Naive thymus-derived CD8-positive, alpha-beta T cell (primary cell): ENCODE data around the gene FKBP11. TPM values are rescaled to one million over a fixed set of nuclear protein-coding genes. Genes with fewer than 3 reads are reported as not detected.

Experiments used
- ATAC-seq, 2 donors: fragments of 150-1000 bp; cut with Tn5 transposase in 1 of 2; sonication (Bioruptor Pico), chemical (Tn5 transposase) in 1 of 2; 1 replicate in 1 of 2; 2 replicates in 1 of 2; pipeline ENCODE4 v1.10.0; 2021; ENCODE audit warnings: mild to moderate bottlenecking in 2 of 2, moderate library complexity in 2 of 2
- POLR2A ChIA-PET: fragments of 350-600 bp; sonication (Branson Sonifier 250); formaldehyde crosslinking; loops from one replicate; lab custom pipeline; 2021; ENCODE audit warnings: antibody characterized with exemption; lab: Charles Lee
- DNase-seq, 10 donors: peaks; one replicate each; pipeline versions ENCODE4 v3.0.0 to v3.0.0-alpha.2; 2020 to 2022
- H3K27ac Mint-ChIP-seq, 10 donors: one replicate each; pipeline ENCODE4 v1.8.0; 2020 to 2022; ENCODE audit warnings: mild to moderate bottlenecking in 10 of 10, mixed read lengths in 10 of 10, moderate library complexity in 4 of 10, inconsistent platforms in 1 of 10
- H3K27me3 Mint-ChIP-seq, 5 donors: one replicate each; pipeline ENCODE4 v1.8.0; 2021 to 2022; ENCODE audit warnings: mixed read lengths in 5 of 5
- H3K36me3 Mint-ChIP-seq, 3 donors: one replicate each; pipeline ENCODE4 v1.8.0; 2020 to 2022; ENCODE audit warnings: mixed read lengths in 3 of 3, mild to moderate bottlenecking in 2 of 3, inconsistent platforms in 1 of 3
- H3K4me1 Mint-ChIP-seq, 4 donors: one replicate each; pipeline ENCODE4 v1.8.0; 2021 to 2022; ENCODE audit warnings: mixed read lengths in 4 of 4
- H3K4me3 Mint-ChIP-seq, 10 donors: one replicate each; pipeline ENCODE4 v1.8.0; 2020 to 2022; ENCODE audit warnings: mild to moderate bottlenecking in 10 of 10, mixed read lengths in 10 of 10, moderate library complexity in 6 of 10, inconsistent platforms in 1 of 10
- H3K9me3 Mint-ChIP-seq, 9 donors: one replicate each; pipeline ENCODE4 v1.8.0; 2020 to 2022; ENCODE audit warnings: mixed read lengths in 9 of 9, mild to moderate bottlenecking in 3 of 9, inconsistent platforms in 1 of 9, moderate library complexity in 1 of 9
- polyA plus RNA-seq, 3 donors: library from polyadenylated mRNA; unstranded; fragments of 300-500 nt; fragmentation: Illumina TruSeq; gene quantifications; one replicate each; pipeline ENCODE4 v1.2.3, GENCODE V29; 2021
- total RNA-seq, 8 experiments: library from RNA in 2 of 8; stranded (reverse) in 2 of 8; gene quantifications; one replicate each; pipeline ENCODE4 v1.2.3 and lab custom pipeline; 2021 to 2026

Gene FKBP11
- total and polyA plus RNA-seq, 5 experiments from 2014 or later, result 49.2 to 151 (median 127) TPM

DNA sequence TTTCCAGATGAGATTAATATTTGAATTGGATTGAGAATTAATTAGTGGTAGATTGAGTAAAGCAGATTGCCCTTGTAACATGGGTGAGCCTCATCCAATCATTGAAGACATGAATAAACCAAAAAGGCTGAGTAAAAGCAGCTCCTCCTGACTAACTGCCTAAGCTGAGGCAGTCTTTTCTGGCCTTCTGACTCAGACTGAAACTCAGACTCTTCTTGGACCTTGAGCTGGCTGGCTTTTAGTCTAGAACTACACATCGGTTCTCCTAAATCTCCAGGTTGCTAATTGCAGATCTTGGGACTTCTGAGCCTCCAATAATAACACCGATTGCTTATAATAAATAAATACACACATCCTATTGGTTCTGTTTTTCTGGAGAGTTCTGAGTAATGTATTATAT, 24.0 kb downstream of the FKBP11 start:
- DNase-seq, result no peak
- Mint-ChIP-seq H3K4me3 (no peak overlapping the region), H3K4me1 (peaks cover 0 to 4% (median 1%) of the 10 kb centered on the region in 4 donors), H3K36me3 (no peaks in the 10 kb centered on the region), H3K27me3 (peaks cover 0 to 6% (median 1%) of the 10 kb centered on the region in 5 donors), H3K27ac (no peak overlapping the region), H3K9me3 (no peaks in the 10 kb centered on the region)
- POLR2A ChIA-PET, result interaction anchor here (0.7 to 2.1 kb wide), 2 partner anchors 15 to 23 kb away, joined by 4 to 5 read pairs; no protein-coding TSS in a partner anchor
- ATAC-seq, result no peak

GRCh38 chr12:48899651-48900050, 25.6 kb downstream of the FKBP11 start:
- Mint-ChIP-seq H3K27me3 (peaks cover 0 to 6% (median 2%) of the 10 kb centered on the region in 5 donors), H3K27ac (no peak overlapping the region), H3K36me3 (no peaks in the 10 kb centered on the region), H3K4me3 (no peak overlapping the region), H3K4me1 (peaks cover 0 to 3% (median 1%) of the 10 kb centered on the region in 4 donors), H3K9me3 (no peaks in the 10 kb centered on the region)
- POLR2A ChIA-PET, result interaction anchor here (0.7 to 2.1 kb wide), 2 partner anchors 25 to 91 kb away, joined by 3 to 5 read pairs; no protein-coding TSS in a partner anchor
- ATAC-seq, result no peak
- no peak for DNase-seq

DNA sequence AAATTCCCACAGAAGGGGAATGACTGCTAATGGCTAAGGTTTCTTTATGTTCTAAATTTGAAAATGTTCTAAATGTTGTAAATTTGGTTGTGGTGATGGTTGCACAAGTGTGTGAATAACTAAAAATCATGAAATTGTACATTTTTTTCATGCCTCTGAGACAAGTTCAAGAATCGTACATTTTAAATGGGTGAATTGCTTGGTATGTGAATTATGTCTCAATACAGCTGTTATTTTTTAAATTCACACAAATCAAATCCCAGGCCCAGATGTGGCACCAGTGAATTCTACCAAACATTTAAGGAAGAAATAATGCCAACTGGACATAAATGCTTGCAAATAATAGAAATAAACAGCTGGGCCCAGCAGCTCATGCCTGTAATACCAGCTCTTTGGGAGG, 31.0 kb downstream of the FKBP11 start:
- no peak overlapping the region for H3K4me3 Mint-ChIP-seq
- H3K4me1 Mint-ChIP-seq, result peaks cover 0 to 7% (median 3%) of the 10 kb centered on the region in 4 donors
- peaks cover 8 to 27% (median 19%) of the 10 kb centered on the region in 5 donors for H3K27me3 Mint-ChIP-seq
- ATAC-seq (no peak), DNase-seq (no peak)
- no peaks in the 10 kb centered on the region for H3K9me3 Mint-ChIP-seq
- no peak overlapping the region for H3K27ac Mint-ChIP-seq
- POLR2A ChIA-PET, result interaction anchor here (1.2 kb wide), 1 partner anchor 42 kb away, joined by 4 read pairs; the partner anchor contains the start of gene DDX23
- H3K36me3 Mint-ChIP-seq, result no peaks in the 10 kb centered on the region

- Mint-ChIP-seq H3K27me3 (peaks cover 8 to 26% (median 18%) of the 10 kb centered on the region in 5 donors), H3K27ac (peak overlapping the region in 4 of 10 donors; percentile 8 to 84 (median 52)), H3K9me3 (no peaks in the 10 kb centered on the region), H3K4me3 (peak overlapping the region in 4 of 10 donors; percentile 1 to 41 (median 20)), H3K4me1 (peaks cover 0 to 7% (median 3%) of the 10 kb centered on the region in 4 donors), H3K36me3 (no peaks in the 10 kb centered on the region)
- ATAC-seq (peak; percentile 98 to 100), DNase-seq (peak; percentile 52 to 80 (median 69))
- POLR2A ChIA-PET, result interaction anchor here (0.6 to 3.6 kb wide), 5 partner anchors 25 to 48 kb away, joined by 3 to 47 read pairs (median 4); partner anchors contain the start of genes DDX23 and RND1
Measured at GRCh38 chr12:48890657-48891418, 34.5 kb downstream of the FKBP11 start.

DNA sequence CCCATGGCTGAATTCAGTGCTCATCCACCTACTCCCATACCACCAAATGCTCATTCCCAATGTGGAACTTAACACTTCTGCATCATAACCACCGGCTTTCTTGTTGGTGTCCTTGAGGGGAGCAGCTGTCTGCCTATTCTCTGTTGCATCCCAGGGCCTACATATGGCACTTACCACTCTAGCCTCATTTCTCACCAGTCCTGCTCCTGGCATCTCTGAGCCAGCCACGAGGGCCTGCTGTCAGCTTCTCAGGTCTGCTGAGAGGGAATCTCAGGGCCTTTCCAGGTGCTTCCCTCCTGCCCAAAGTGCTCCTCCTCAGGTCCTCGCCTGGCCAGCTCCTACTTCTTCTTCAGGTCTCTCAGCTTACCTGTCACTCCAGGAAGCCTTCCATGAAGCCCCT, 35.6 kb downstream of the FKBP11 start:
- no peaks in the 10 kb centered on the region for H3K9me3 Mint-ChIP-seq
- DNase-seq (no peak), ATAC-seq (no peak)
- no peak overlapping the region for H3K27ac Mint-ChIP-seq
- H3K4me3 Mint-ChIP-seq, result no peak overlapping the region
- H3K4me1 Mint-ChIP-seq, result peaks cover 0 to 7% (median 3%) of the 10 kb centered on the region in 4 donors
- H3K27me3 Mint-ChIP-seq, result peaks cover 8 to 25% (median 18%) of the 10 kb centered on the region in 5 donors
- no peaks in the 10 kb centered on the region for H3K36me3 Mint-ChIP-seq
- POLR2A ChIA-PET, result interaction anchor here (1.6 to 3.6 kb wide), 3 partner anchors 24 to 37 kb away, joined by 4 to 47 read pairs (median 4); partner anchors contain the start of genes DDX23 and RND1

- POLR2A ChIA-PET, result no interaction called here
- Mint-ChIP-seq H3K4me1 (peaks cover 0 to 3% (median under 1%) of the 10 kb centered on the region in 4 donors), H3K4me3 (no peak overlapping the region), H3K27ac (peak overlapping the region in 1 of 10 donors; percentile 42), H3K9me3 (no peaks in the 10 kb centered on the region), H3K27me3 (peaks cover 8 to 29% (median 19%) of the 10 kb centered on the region in 5 donors), H3K36me3 (no peaks in the 10 kb centered on the region)
- ATAC-seq (no peak), DNase-seq (no peak)
Measured at GRCh38 chr12:48883305-48884161, 41.8 kb downstream of the FKBP11 start.

DNA sequence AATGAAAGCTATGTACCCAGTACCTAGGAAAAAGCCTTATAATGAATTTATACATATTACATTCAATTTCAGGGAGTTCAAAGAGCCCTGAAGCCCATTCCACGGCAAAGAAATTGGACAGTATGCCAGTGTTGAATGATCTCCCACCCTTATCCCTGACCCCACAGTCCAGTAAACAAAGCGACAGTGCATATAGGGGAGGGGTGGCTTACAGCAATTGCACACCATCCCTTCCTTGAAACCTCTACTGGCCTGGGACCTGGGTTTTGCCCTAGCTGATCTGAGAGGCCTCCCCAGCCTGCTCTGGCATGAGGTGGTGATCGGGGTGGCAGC, 42.4 kb downstream of the FKBP11 start:
- no peak for DNase-seq
- Mint-ChIP-seq H3K4me1 (peaks cover 0 to 3% (median under 1%) of the 10 kb centered on the region in 4 donors), H3K27me3 (peaks cover 8 to 29% (median 19%) of the 10 kb centered on the region in 5 donors), H3K27ac (peak overlapping the region in 2 of 10 donors; percentile 42 to 59), H3K9me3 (no peaks in the 10 kb centered on the region), H3K36me3 (no peaks in the 10 kb centered on the region), H3K4me3 (no peak overlapping the region)
- POLR2A ChIA-PET, result no interaction called here
- ATAC-seq, result no peak

GRCh38 chr12:48882315-48882687, 43.0 kb downstream of the FKBP11 start:
- POLR2A ChIA-PET, result no interaction called here
- Mint-ChIP-seq H3K27ac (no peak overlapping the region), H3K36me3 (no peaks in the 10 kb centered on the region), H3K4me1 (peaks cover 0 to 3% (median under 1%) of the 10 kb centered on the region in 4 donors), H3K27me3 (peaks cover 8 to 29% (median 19%) of the 10 kb centered on the region in 5 donors), H3K4me3 (no peak overlapping the region), H3K9me3 (no peaks in the 10 kb centered on the region)
- DNase-seq (no peak), ATAC-seq (no peak)

- POLR2A ChIA-PET, result no interaction called here
- peak overlapping the region in 1 of 10 donors; percentile 69 for H3K27ac Mint-ChIP-seq
- H3K36me3 Mint-ChIP-seq, result no peaks in the 10 kb centered on the region
- no peaks in the 10 kb centered on the region for H3K9me3 Mint-ChIP-seq
- H3K4me1 Mint-ChIP-seq, result peaks cover 0 to 3% (median under 1%) of the 10 kb centered on the region in 4 donors
- H3K27me3 Mint-ChIP-seq, result peaks cover 8 to 29% (median 19%) of the 10 kb centered on the region in 5 donors
- no peak for DNase-seq
- no peak overlapping the region for H3K4me3 Mint-ChIP-seq
- ATAC-seq, result no peak
Measured at GRCh38 chr12:48881686-48882314, 43.5 kb downstream of the FKBP11 start.

GRCh38 chr12:48880647-48881046, 44.6 kb downstream of the FKBP11 start:
- H3K4me1 Mint-ChIP-seq, result peaks cover 0 to 3% (median under 1%) of the 10 kb centered on the region in 4 donors
- no peak for DNase-seq
- H3K9me3 Mint-ChIP-seq, result no peaks in the 10 kb centered on the region
- H3K36me3 Mint-ChIP-seq, result no peaks in the 10 kb centered on the region
- POLR2A ChIA-PET, result interaction anchor here (0.7 kb wide), 1 partner anchor 15 kb away, joined by 3 read pairs; the partner anchor contains the start of gene RND1
- peaks cover 8 to 29% (median 19%) of the 10 kb centered on the region in 5 donors for H3K27me3 Mint-ChIP-seq
- ATAC-seq, result no peak
- H3K27ac Mint-ChIP-seq, result no peak overlapping the region
- no peak overlapping the region for H3K4me3 Mint-ChIP-seq

DNA sequence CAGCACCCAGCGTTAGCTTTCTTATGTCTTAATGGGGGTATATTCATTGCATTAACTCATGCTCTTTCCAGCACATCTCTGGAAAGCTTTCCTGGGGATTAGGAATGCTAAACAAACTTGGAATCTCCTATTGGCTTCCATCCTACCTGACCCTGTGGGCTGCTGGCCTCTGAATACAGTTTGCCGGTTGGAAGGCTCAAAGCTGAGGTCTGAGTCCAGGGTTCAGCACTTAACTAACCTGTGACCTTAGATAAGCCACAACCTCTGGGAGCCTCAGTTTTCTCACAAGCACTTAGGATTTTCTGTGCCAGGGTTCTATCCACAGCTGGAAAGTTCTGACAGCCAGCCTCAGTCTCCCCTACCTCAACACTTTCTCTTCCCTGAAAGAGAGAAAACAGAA, 46.7 kb downstream of the FKBP11 start:
- Mint-ChIP-seq H3K36me3 (no peaks in the 10 kb centered on the region), H3K4me1 (peaks cover 0 to 3% (median under 1%) of the 10 kb centered on the region in 4 donors), H3K27me3 (peaks cover 8 to 29% (median 19%) of the 10 kb centered on the region in 5 donors), H3K9me3 (no peaks in the 10 kb centered on the region), H3K4me3 (no peak overlapping the region), H3K27ac (no peak overlapping the region)
- ATAC-seq (no peak), DNase-seq (no peak)
- POLR2A ChIA-PET, result no interaction called here

DNA sequence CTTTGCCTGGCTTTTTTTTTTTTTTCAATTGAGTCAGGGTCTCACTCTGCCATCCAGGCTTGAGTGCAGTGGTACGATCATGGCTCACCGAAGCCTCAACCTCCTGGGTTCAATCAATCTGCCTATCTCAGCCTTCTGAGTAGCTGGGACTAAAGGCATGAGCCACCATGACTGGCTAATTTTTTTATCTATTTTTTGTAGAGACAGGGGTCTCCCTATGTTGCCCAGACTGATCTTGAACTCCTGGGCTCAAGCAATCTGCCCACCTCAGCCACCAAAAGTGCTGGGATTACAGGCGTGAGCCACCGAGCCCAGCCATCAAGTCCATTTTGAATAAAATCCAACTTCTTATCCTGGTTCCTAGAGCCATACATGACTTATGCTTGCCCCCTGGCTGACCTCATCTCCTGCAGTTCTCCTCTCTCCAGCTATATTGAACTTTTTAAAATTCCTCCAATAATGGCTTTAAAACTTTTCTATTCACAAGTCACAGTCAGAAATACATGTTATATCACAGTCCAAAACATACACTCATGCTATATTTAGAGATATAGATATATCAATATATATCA, 49.3 kb downstream of the FKBP11 start:
- Mint-ChIP-seq H3K9me3 (no peaks in the 10 kb centered on the region), H3K4me3 (no peak overlapping the region), H3K4me1 (no peaks in the 10 kb centered on the region), H3K27me3 (peaks cover 8 to 14% (median 12%) of the 10 kb centered on the region in 5 donors), H3K27ac (no peak overlapping the region), H3K36me3 (no peaks in the 10 kb centered on the region)
- no peak for DNase-seq
- no peak for ATAC-seq
- POLR2A ChIA-PET, result no interaction called here
